Natural killer cell (primary cell): ENCODE measurements around the gene DPRX. TPM values are rescaled to one million over a fixed set of nuclear protein-coding genes. Genes with fewer than 3 reads are reported as not detected.

Experiments used
- ATAC-seq, 3 donors: fragments of 150-1000 bp in 2 of 3; fragments of 200-7000 bp in 1 of 3; cut with Tn5 transposase; 1 replicate in 1 of 3; 2 replicates in 2 of 3; pipeline ENCODE4 v1.10.0; 2021; ENCODE audit warnings: mild to moderate bottlenecking in 2 of 3, moderate library complexity in 2 of 3
- DNase-seq, 2 donors: peaks; one replicate each; pipeline versions ENCODE4 v3.0.0 to v3.0.0-alpha.2; 2013 to 2021; ENCODE audit warnings: mixed read lengths in 1 of 2
- H3K27ac ChIP-seq: one replicate; pipeline ENCODE4 v1.5.1; 2013; ENCODE audit warnings: mild to moderate bottlenecking, low read length
- H3K27me3 ChIP-seq: one replicate; pipeline ENCODE4 v1.6.1; 2013; ENCODE audit warnings: low read length; ENCODE audit not compliant: control insufficient read depth, insufficient read depth
- H3K36me3 ChIP-seq: one replicate; pipeline ENCODE4 v1.6.1; 2013; ENCODE audit warnings: low read length; ENCODE audit not compliant: control insufficient read depth, insufficient read depth
- H3K4me1 ChIP-seq: one replicate; pipeline ENCODE4 v1.6.1; 2013; ENCODE audit warnings: low read length; ENCODE audit not compliant: control insufficient read depth, insufficient read depth
- H3K4me3 ChIP-seq: one replicate; pipeline ENCODE4 v1.5.1; 2013; ENCODE audit warnings: low read length
- H3K9me3 ChIP-seq: one replicate; pipeline ENCODE4 v1.6.1; 2013; ENCODE audit warnings: low read length; ENCODE audit not compliant: control insufficient read depth, insufficient read depth
- H3K27ac Mint-ChIP-seq, 2 donors: one replicate each; pipeline ENCODE4 v1.8.0; 2022; ENCODE audit warnings: mild to moderate bottlenecking in 2 of 2, mixed read lengths in 2 of 2, moderate library complexity in 1 of 2
- H3K27me3 Mint-ChIP-seq, 2 donors: one replicate each; pipeline ENCODE4 v1.8.0; 2022; ENCODE audit warnings: low read depth in 2 of 2, mixed read lengths in 2 of 2
- H3K36me3 Mint-ChIP-seq: one replicate; pipeline ENCODE4 v1.8.0; 2022; ENCODE audit warnings: mixed read lengths
- H3K4me1 Mint-ChIP-seq, 2 donors: one replicate each; pipeline ENCODE4 v1.8.0; 2022; ENCODE audit warnings: mixed read lengths in 2 of 2
- H3K4me3 Mint-ChIP-seq: one replicate; pipeline ENCODE4 v1.8.0; 2022; ENCODE audit warnings: mild to moderate bottlenecking, moderate library complexity, mixed read lengths
- H3K9me3 Mint-ChIP-seq, 2 donors: one replicate each; pipeline ENCODE4 v1.8.0; 2022; ENCODE audit warnings: mixed read lengths in 2 of 2
- WGBS: methylation state at CpG from one replicate; pipeline ENCODE4 v1.1.7; 2013; ENCODE audit warnings: missing lambda C conversion rate; ENCODE audit not compliant: insufficient coverage; 5-methylcytosine and 5-hydroxymethylcytosine counted together
- intact Hi-C: fragments of 100-400 bp; cut with micrococcal nuclease; formaldehyde crosslinking; loops from one replicate; pipeline ENCODE4 v1.14.2; 2022
- total RNA-seq, 4 donors: library from RNA; stranded (reverse); fragments of 120-200 nt in 1 of 4; gene quantifications; one replicate each; pipeline versions ENCODE4 v1.2.3 to v1.2.4, GENCODE V29; 2013 to 2022
- TF ChIP-seq, protein P1 (sequence below): fragments of 200-600 bp; IDR thresholded peaks from one replicate; pipeline ENCODE4 v1.8.0; 2022; ENCODE audit warnings: antibody characterized with exemption

Gene DPRX
- total RNA-seq, 3 donors from 2014 or later (not counting 1 experiment from before 2014, with no cell fraction given): not detected

DNA sequence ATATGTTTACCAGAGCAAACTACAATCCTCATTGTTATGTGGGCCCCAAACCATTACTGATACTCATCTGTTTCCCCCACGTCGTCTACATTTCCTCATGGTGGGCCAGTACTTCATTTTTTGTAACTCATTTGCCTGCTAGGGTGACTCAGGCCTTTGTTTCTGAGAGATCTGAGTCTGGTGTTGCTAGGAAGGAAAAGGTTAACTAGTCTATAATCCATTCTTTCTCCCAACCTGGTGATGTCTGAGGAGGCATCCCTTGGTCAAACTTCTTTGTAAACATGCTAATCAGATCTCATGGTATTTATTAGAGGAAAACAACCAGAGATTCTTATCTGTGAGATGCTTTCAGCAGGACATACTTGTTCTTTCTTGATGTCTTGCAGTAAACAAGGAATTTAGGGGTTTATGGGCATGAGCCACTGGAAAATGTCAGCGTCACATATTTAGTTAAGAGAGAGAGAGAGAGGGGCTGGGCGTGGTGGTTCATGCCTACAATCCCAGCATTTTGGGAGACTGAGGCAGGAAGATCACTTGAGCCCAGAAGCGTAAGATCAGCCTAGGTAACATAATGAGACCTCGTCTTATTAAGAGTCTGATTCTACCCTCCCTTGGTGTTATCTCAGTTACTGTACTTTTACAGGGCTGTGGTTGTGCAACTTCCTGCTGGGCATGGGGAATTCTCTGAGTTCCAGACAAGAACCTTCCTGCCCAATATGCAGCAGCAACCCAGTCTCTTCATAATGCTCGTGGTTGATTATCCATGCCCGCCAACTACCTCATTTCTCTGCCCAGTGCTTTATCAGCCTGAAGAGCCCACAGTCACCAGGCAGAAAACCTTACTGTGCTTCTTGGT lies 9.7 kb upstream of the DPRX start:
- no peaks in the 10 kb centered on the region for H3K27me3 Mint-ChIP-seq

DNA sequence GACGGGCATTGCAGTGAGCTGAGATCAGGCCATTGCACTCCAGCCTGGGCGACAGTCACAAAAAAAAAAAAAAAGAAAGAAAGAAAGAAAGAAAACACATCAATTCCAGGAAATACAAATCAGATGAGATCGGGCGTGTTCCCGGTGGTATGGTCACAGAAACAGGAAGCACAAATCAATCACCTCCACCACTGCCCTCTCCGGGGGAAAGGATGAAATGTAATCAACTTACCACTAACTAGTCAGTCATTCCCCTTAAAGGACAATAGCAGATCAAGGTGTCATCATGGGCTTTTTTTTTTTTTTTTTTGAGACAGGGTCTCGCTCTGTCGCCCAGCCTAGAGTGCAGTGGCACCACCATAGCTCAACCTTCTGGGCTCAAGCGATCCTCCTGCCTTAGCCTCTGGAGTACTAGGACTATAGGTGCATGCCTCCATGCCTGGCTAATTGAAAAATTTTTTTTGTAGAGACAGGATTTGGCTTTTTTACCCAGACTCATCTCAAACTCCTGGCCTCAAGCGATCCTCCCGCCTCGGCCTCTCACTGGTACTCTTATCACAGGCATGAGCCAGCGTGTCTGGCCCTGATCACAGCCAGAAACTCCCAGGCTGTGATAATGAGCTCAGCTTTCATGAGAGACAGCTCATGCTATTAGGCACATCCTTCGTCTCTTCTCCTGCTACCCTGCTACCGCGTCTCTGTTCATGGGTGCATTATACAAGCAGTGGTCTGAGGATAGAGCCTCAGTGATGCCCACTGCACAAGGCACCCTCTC lies 6.8 kb upstream of the DPRX start:
- no peaks in the 10 kb centered on the region for H3K9me3 Mint-ChIP-seq

More for the DNA sequence above, 9.7 kb upstream of the DPRX start:
- DNase-seq (no peak), ATAC-seq (no peak)
- Mint-ChIP-seq H3K9me3 (no peaks in the 10 kb centered on the region), H3K4me1 (peaks cover 0 to 5% of the 10 kb centered on the region in 2 donors), H3K36me3 (no peaks in the 10 kb centered on the region), H3K27ac (no peak overlapping the region), H3K4me3 (no peak overlapping the region)
- no peaks in the 10 kb centered on the region for H3K4me1 ChIP-seq
- H3K9me3 ChIP-seq: no peaks in the 10 kb centered on the region
- TF ChIP-seq, protein P1, sequence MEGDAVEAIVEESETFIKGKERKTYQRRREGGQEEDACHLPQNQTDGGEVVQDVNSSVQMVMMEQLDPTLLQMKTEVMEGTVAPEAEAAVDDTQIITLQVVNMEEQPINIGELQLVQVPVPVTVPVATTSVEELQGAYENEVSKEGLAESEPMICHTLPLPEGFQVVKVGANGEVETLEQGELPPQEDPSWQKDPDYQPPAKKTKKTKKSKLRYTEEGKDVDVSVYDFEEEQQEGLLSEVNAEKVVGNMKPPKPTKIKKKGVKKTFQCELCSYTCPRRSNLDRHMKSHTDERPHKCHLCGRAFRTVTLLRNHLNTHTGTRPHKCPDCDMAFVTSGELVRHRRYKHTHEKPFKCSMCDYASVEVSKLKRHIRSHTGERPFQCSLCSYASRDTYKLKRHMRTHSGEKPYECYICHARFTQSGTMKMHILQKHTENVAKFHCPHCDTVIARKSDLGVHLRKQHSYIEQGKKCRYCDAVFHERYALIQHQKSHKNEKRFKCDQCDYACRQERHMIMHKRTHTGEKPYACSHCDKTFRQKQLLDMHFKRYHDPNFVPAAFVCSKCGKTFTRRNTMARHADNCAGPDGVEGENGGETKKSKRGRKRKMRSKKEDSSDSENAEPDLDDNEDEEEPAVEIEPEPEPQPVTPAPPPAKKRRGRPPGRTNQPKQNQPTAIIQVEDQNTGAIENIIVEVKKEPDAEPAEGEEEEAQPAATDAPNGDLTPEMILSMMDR: no peak
- no peaks in the 10 kb centered on the region for H3K36me3 ChIP-seq
- no peaks in the 10 kb centered on the region for H3K27me3 ChIP-seq
- H3K27ac ChIP-seq: no peak overlapping the region
- intact Hi-C loops: no loop called here
- H3K4me3 ChIP-seq: no peak overlapping the region
- 42% methylated on average over 6 of the region's 8 CpGs for WGBS

DNA sequence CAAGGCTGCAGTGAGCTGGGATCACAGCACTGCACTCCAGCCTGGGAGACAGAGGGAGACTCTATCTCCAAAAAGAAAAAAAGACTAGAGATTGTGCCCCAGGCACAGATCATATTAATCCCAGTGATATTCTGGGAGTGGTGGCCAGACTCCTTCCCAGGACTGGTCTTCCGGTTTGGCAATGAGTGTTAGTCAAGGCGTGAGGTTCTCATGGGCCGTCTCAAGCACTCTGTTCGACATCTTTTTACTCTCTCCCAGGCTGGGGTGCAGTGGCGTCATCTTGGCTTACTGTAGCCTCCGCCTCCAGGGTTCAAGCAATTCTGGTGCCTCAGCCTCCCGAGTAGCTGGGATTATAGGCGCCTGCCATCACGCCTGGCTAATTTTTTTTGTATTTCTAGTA lies 5.3 kb upstream of the DPRX start:
- no peak overlapping the region for H3K4me3 Mint-ChIP-seq
- ATAC-seq (no peak), DNase-seq (no peak)
- H3K27me3 ChIP-seq: no peaks in the 10 kb centered on the region
- H3K4me1 ChIP-seq: no peaks in the 10 kb centered on the region
- WGBS: 90% methylated on average over 9 of the region's 9 CpGs
- H3K4me3 ChIP-seq: no peak overlapping the region
- H3K9me3 ChIP-seq: no peaks in the 10 kb centered on the region
- H3K9me3 Mint-ChIP-seq: no peaks in the 10 kb centered on the region
- H3K36me3 Mint-ChIP-seq: no peaks in the 10 kb centered on the region
- intact Hi-C loops: no loop called here
- no peaks in the 10 kb centered on the region for H3K36me3 ChIP-seq
- no peak overlapping the region for H3K27ac Mint-ChIP-seq
- TF ChIP-seq, protein P1: no peak
- H3K27ac ChIP-seq: no peak overlapping the region
- H3K27me3 Mint-ChIP-seq: no peaks in the 10 kb centered on the region
- peaks cover 0 to 5% of the 10 kb centered on the region in 2 donors for H3K4me1 Mint-ChIP-seq

More for the DNA sequence above, 6.8 kb upstream of the DPRX start:
- Histone ChIP-seq H3K36me3 (no peaks in the 10 kb centered on the region), H3K27ac (no peak overlapping the region), H3K4me1 (no peaks in the 10 kb centered on the region), H3K4me3 (no peak overlapping the region), H3K27me3 (no peaks in the 10 kb centered on the region), H3K9me3 (no peaks in the 10 kb centered on the region)
- Mint-ChIP-seq H3K4me3 (no peak overlapping the region), H3K36me3 (no peaks in the 10 kb centered on the region), H3K27me3 (no peaks in the 10 kb centered on the region), H3K4me1 (peaks cover 0 to 5% of the 10 kb centered on the region in 2 donors), H3K27ac (no peak overlapping the region)
- ATAC-seq: no peak
- WGBS: 51% methylated on average over 16 of the region's 16 CpGs
- DNase-seq: no peak
- TF ChIP-seq, protein P1: no peak
- intact Hi-C loops: no loop called here
